Epithelial cell of proximal tubule (primary cell): Measurements from ENCODE around the gene TRIM6. TPM values are rescaled to one million over a fixed set of nuclear protein-coding genes. Genes with fewer than 3 reads are reported as not detected.

Experiments
- DNase-seq: peaks from one replicate; pipeline ENCODE4 v3.0.0-alpha.2; 2011; ENCODE audit warnings: low read depth
- H3K4me3 ChIP-seq: 2 replicates; pipeline ENCODE4 v1.5.1; 2011; ENCODE audit warnings: low read depth, mild to moderate bottlenecking, low read length
- CTCF ChIP-seq: conservative IDR thresholded peaks from 2 replicates; pipeline ENCODE4 v1.5.1; 2012; ENCODE audit warnings: low read depth, mild to moderate bottlenecking, low read length
- total RNA-seq: library from RNA; depleted of rRNA; stranded (reverse); fragments of >200 nt; gene quantifications from 2 replicates; pipeline ENCODE4 v1.2.3, GENCODE V29; 2015

TRIM6 gene
- 1.4 and 6.3 TPM in 2 replicates for total RNA-seq

GRCh38 chr11:5596607-5597201 is at the start of gene TRIM6:
Gene TRIM6, plus strand, starts transcription at chr11:5596637. Its CDS starts 261 bp downstream, at chr11:5596898.
- TF ChIP-seq CTCF = no peak
- no peak for DNase-seq

GRCh38 chr11:5547982-5548381 is 48.5 kb upstream of the TRIM6 start:
- TF ChIP-seq CTCF = no peak
- no peak overlapping the region for H3K4me3 ChIP-seq
- no peak for DNase-seq

More at GRCh38 chr11:5596607-5597201, at the start of gene TRIM6:
- H3K4me3 ChIP-seq = peak within 1 kb of the TSS; percentile 68

- no peak for TF ChIP-seq CTCF
- no peak within 1 kb of the TSS for H3K4me3 ChIP-seq
- DNase-seq = no peak
These were observed 48.0 kb upstream of the TRIM6 start, which contains the start of gene OR52H1 for GRCh38 chr11:5548440-5548839. Gene OR52H1, minus strand, starts transcription at chr11:5548540. Its CDS starts 3,035 bp downstream, at chr11:5545505.

- peak; percentile 41 for DNase-seq
- H3K4me3 ChIP-seq = no peak overlapping the region
- TF ChIP-seq CTCF = no peak
These were observed 45.9 kb upstream of the TRIM6 start for GRCh38 chr11:5550440-5551095.

- DNase-seq = no peak
- H3K4me3 ChIP-seq = no peak overlapping the region
- TF ChIP-seq CTCF = peak; percentile 36
These were observed 43.1 kb upstream of the TRIM6 start for GRCh38 chr11:5553343-5553742.

- no peak for TF ChIP-seq CTCF
- no peak overlapping the region for H3K4me3 ChIP-seq
- no peak for DNase-seq
These were observed 39.7 kb upstream of the TRIM6 start for GRCh38 chr11:5556596-5557188.
